ENCODE results near the gene PAH.

PAH gene

GRCh38 chr12:102927220-102927619 is 10.2 kb upstream of the PAH start:
- TF ChIP-seq CTCF (IDR thresholded peaks at IDR 0.05) (no peak), ZFX (IDR thresholded peaks at IDR 0.05; ENCODE audit: borderline replicate concordance) (no peak)
- no peak overlapping the region for H3K27ac ChIP-seq

- H3K27ac ChIP-seq = no peak overlapping the region
- TF ChIP-seq ZFX (IDR thresholded peaks at IDR 0.05; ENCODE audit: borderline replicate concordance) (no peak), CTCF (IDR thresholded peaks at IDR 0.05) (no peak)
Measured at GRCh38 chr12:102921240-102921639, 4.2 kb upstream of the PAH start.

- TF ChIP-seq ZFX (IDR thresholded peaks at IDR 0.05; ENCODE audit: borderline replicate concordance) = no peak
- no peak overlapping the region for H3K27ac ChIP-seq
Measured at GRCh38 chr12:102920271-102920670, 3.2 kb upstream of the PAH start.

GRCh38 chr12:102918840-102919239 is 1.8 kb upstream of the PAH start:
- H3K27ac ChIP-seq = no peak overlapping the region
- no peak for TF ChIP-seq ZFX (IDR thresholded peaks at IDR 0.05; ENCODE audit: borderline replicate concordance)
- TF ChIP-seq CTCF (IDR thresholded peaks at IDR 0.05) = no peak

- H3K27ac ChIP-seq = peak overlapping the region; percentile 50; the same call in 1 of the 2 replicates
- TF ChIP-seq CTCF (IDR thresholded peaks at IDR 0.05) (no peak), ZFX (IDR thresholded peaks at IDR 0.05; ENCODE audit: borderline replicate concordance) (no peak)
Measured at GRCh38 chr12:102916252-102917025, 605 bp downstream of the PAH start.

- H3K27ac ChIP-seq = no peak overlapping the region
- TF ChIP-seq CTCF (IDR thresholded peaks at IDR 0.05) = no peak
- no peak for TF ChIP-seq ZFX (IDR thresholded peaks at IDR 0.05; ENCODE audit: borderline replicate concordance)
Measured at GRCh38 chr12:102913453-102914226, 3.4 kb downstream of the PAH start.

- no peak for TF ChIP-seq ZFX (IDR thresholded peaks at IDR 0.05; ENCODE audit: borderline replicate concordance)
- TF ChIP-seq CTCF (IDR thresholded peaks at IDR 0.05) = no peak
- H3K27ac ChIP-seq = no peak overlapping the region
Measured at GRCh38 chr12:102912258-102912657, 4.8 kb downstream of the PAH start.
